NCI-H187 (cell line): ENCODE measurements around the gene ZNF678.

Experiments used
- DNase-seq, 2 experiments: peaks; one replicate each; lab custom pipeline; 2025; lab: John Stamatoyannopoulos, UW

ZNF678 gene

DNA sequence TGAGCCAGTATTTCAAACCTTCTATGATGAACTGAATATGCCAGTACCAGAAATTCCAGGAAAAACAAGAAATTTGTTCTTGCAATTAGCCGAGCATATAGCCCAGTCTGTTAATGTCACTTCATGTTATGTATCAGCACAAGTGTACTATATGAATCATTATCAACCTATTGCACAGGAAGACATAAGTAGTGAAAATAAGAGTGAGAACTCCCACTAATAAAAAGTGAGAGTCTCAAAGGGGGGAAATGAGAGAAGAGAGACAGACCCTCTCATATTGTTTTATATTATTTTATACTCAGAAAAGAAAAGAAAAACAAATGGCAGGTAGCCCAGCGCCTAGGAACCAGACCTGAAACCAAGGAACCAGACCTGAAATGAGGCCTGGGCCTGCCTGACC is 155.6 kb downstream of the ZNF678 start:
- DNase-seq = no peak

DNA sequence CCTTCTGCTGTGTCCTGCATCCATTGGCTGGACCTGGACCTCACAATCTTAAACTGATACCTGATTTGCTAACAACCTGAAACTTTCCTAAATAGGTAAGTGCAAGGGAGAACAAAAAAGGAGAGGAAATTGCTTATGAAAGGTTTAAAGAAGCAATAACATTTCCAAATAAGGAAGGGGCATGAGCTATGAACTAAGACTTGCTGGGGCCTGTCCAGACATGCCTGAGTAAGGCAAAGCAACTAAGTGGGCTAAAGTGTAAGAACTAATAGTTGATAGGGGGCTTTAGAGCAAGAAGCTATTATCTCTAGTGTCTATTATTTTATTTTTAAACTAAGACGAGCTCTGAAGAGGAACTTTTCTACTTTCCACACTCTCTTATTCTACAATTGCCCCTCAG is 160.1 kb downstream of the ZNF678 start:
- DNase-seq = no peak

DNA sequence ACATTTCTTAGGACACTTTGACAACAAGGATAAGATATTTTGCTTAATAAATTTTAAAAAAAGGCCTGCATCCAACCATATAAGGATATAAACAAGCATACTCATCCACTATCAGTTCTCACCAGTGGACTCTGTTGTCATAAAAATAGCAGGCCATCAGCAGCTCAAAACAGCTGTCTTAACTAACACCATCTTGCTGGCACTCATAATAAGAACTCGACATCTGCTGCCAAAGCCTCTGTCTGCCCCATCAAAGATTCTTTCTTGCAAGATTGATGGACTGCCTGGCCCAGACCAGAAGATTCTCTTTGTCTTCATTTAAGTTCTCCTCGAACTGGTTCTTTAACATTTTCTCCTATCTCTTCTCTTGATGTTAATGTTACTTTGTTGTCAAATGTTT is 161.7 kb downstream of the ZNF678 start:
- no peak for DNase-seq

DNA sequence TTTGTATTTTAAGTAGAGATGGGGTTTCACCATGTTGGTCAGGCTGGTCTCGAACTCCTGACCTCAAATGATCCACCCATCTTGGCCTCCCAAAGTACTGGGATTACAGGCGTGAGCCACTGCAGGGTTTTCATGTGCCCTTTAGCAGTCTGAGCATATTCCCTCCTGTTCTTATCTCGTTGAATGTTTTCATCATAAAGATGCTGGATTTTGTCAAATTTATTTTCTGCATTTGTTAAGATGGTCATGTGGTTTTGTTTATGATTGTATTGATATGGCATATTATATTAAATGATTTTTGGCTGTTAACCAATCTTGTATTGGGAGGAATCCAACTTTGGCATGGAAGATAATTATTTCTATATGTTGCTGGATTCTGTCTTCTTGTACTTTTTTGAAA is 163.0 kb downstream of the ZNF678 start:
- DNase-seq = no peak
